ENCODE data around the gene FGF9. TPM values are rescaled to one million over a fixed set of nuclear protein-coding genes. Genes with fewer than 3 reads are reported as not detected.

FGF9 gene
- total RNA-seq, 1 donor from 2014 or later: 0.75 TPM

- no peak for DNase-seq (ENCODE audit: low read depth)
- TF ChIP-seq CTCF (conservative IDR thresholded peaks at IDR 0.05; ENCODE audit: low read depth, low read length): no peak
- H3K4me3 ChIP-seq (ENCODE audit: low read depth, low read length): no peak overlapping the region
Observed at GRCh38 chr13:21739771-21740170, 68.9 kb downstream of the FGF9 start.

- H3K4me3 ChIP-seq (ENCODE audit: low read depth, low read length): no peak overlapping the region
- no peak for DNase-seq (ENCODE audit: low read depth)
- no peak for TF ChIP-seq CTCF (conservative IDR thresholded peaks at IDR 0.05; ENCODE audit: low read depth, low read length)
Observed at GRCh38 chr13:21741396-21741979, 70.6 kb downstream of the FGF9 start.

- no peak overlapping the region for H3K4me3 ChIP-seq (ENCODE audit: low read depth, low read length)
- no peak for TF ChIP-seq CTCF (conservative IDR thresholded peaks at IDR 0.05; ENCODE audit: low read depth, low read length)
- no peak for DNase-seq (ENCODE audit: low read depth)
Observed at GRCh38 chr13:21742096-21742495, 71.2 kb downstream of the FGF9 start.

GRCh38 chr13:21744149-21744548, 73.3 kb downstream of the FGF9 start:
- DNase-seq (ENCODE audit: low read depth): no peak
- H3K4me3 ChIP-seq (ENCODE audit: low read depth, low read length): no peak overlapping the region
- TF ChIP-seq CTCF (conservative IDR thresholded peaks at IDR 0.05; ENCODE audit: low read depth, low read length): no peak

- H3K4me3 ChIP-seq (ENCODE audit: low read depth, low read length): no peak overlapping the region
- no peak for DNase-seq (ENCODE audit: low read depth)
- no peak for TF ChIP-seq CTCF (conservative IDR thresholded peaks at IDR 0.05; ENCODE audit: low read depth, low read length)
Observed at GRCh38 chr13:21745307-21745706, 74.4 kb downstream of the FGF9 start.

- DNase-seq (ENCODE audit: low read depth): no peak
- no peak for TF ChIP-seq CTCF (conservative IDR thresholded peaks at IDR 0.05; ENCODE audit: low read depth, low read length)
- H3K4me3 ChIP-seq (ENCODE audit: low read depth, low read length): no peak overlapping the region
Observed at GRCh38 chr13:21747456-21747855, 76.6 kb downstream of the FGF9 start.

GRCh38 chr13:21748166-21748565, 77.3 kb downstream of the FGF9 start:
- TF ChIP-seq CTCF (conservative IDR thresholded peaks at IDR 0.05; ENCODE audit: low read depth, low read length): no peak

More at GRCh38 chr13:21748166-21748565, 77.3 kb downstream of the FGF9 start:
- H3K4me3 ChIP-seq (ENCODE audit: low read depth, low read length): no peak overlapping the region
- no peak for DNase-seq (ENCODE audit: low read depth)

Data from epithelial cell of proximal tubule (primary cell).